ENCODE measurements around the gene DUSP10.

- TF ChIP-seq CTCF (IDR thresholded peaks at IDR 0.05), result no peak
- no peak for TF ChIP-seq POLR2A (IDR thresholded peaks at IDR 0.05)
These were observed 5.2 kb downstream of the DUSP10 start for GRCh38 chr1:221736714-221737113.

Data from Peyer's patch (tissue), 4 donors.